K562 (cell line): Measurements from ENCODE around the gene PMF1. TPM values are rescaled to one million over a fixed set of nuclear protein-coding genes. Genes with fewer than 3 reads are reported as not detected.

ENCODE experiments used
- BHLHE40 ChIP-seq: IDR thresholded peaks from 2 replicates; pipeline ENCODE4 v1.6.1; 2011; ENCODE audit warnings: low read length, improper control_type of control experiment
- CHD7 ChIP-seq: fragments of 200-600 bp; sonication (generic); IDR thresholded peaks from one replicate; pipeline ENCODE4 v1.6.1; 2012; ENCODE audit warnings: mild to moderate bottlenecking, low read depth, low read length, inconsistent platforms
- E2F6 ChIP-seq, 2 experiments: IDR thresholded peaks; 2 replicates each; pipeline ENCODE4 v1.6.1; 2011; ENCODE audit warnings: borderline replicate concordance in 1 of 2, control low read depth in 1 of 2, low read depth in 1 of 2, low read length in 1 of 2, mild to moderate bottlenecking in 1 of 2, mixed read lengths in 1 of 2, moderate library complexity in 1 of 2; ENCODE audit not compliant: insufficient read depth in 1 of 2, insufficient read length in 1 of 2, poor library complexity in 1 of 2, severe bottlenecking in 1 of 2; ENCODE audit errors: extremely low read depth in 1 of 2
- ELF4 ChIP-seq: fragments of 450-650 bp; formaldehyde crosslinking; IDR thresholded peaks from 2 replicates; pipeline ENCODE4 v1.4.0; 2022; ENCODE audit warnings: missing genetic modification characterization
- KAT7 ChIP-seq: sonication (generic); formaldehyde crosslinking; IDR thresholded peaks from 2 replicates; pipeline ENCODE4 v1.8.0; 2022; ENCODE audit warnings: missing genetic modification reagents, mild to moderate bottlenecking, borderline replicate concordance
- LARP7 ChIP-seq: fragments of 450-650 bp; IDR thresholded peaks from 2 replicates; pipeline ENCODE4 v1.6.1; 2016
- MBD1 ChIP-seq: fragments of 250-450 bp; sonication (Bioruptor Pico); IDR thresholded peaks from 2 replicates; pipeline ENCODE4 v1.8.0; 2022; ENCODE audit warnings: inconsistent platforms
- NELFE ChIP-seq: IDR thresholded peaks from 2 replicates; pipeline ENCODE4 v1.6.1; 2011; ENCODE audit warnings: mild to moderate bottlenecking; ENCODE audit not compliant: insufficient read depth, insufficient read length
- PPARD ChIP-seq: fragments of 250-450 bp; sonication (Bioruptor Pico); IDR thresholded peaks from 2 replicates; pipeline ENCODE4 v1.8.0; 2022; ENCODE audit warnings: inconsistent platforms, mild to moderate bottlenecking, moderate library complexity
- RUNX1 ChIP-seq: sonication (generic); IDR thresholded peaks from 2 replicates; pipeline ENCODE4 v1.6.1; 2016; ENCODE audit warnings: antibody characterized with exemption, low read depth
- SMARCA4 ChIP-seq: fragments of 450-650 bp; IDR thresholded peaks from 2 replicates; pipeline ENCODE4 v1.6.1; 2016
- ZNF124 ChIP-seq: sonication (generic); formaldehyde crosslinking; IDR thresholded peaks from 2 replicates; pipeline ENCODE4 v1.8.1; 2022; ENCODE audit warnings: missing genetic modification reagents
- ZNF282 ChIP-seq: sonication (generic); formaldehyde crosslinking; IDR thresholded peaks from 2 replicates; pipeline ENCODE4 v1.8.1; 2023; ENCODE audit warnings: missing genetic modification reagents
- ZNF324 ChIP-seq: fragments of 250-450 bp; sonication (Bioruptor Pico); IDR thresholded peaks from 2 replicates; pipeline ENCODE4 v1.4.0; 2020; ENCODE audit warnings: mild to moderate bottlenecking
- ZNF668 ChIP-seq: fragments of 250-450 bp; sonication (Bioruptor Pico); IDR thresholded peaks from 2 replicates; pipeline ENCODE4 v1.8.0; 2022; ENCODE audit warnings: mild to moderate bottlenecking, inconsistent platforms
- polyA plus RNA-seq, 8 experiments: library from polyadenylated mRNA; depleted of rRNA in 4 of 8; stranded (reverse) in 5 of 8; unstranded in 3 of 8; fragments of >200 nt; fragmentation: Nextera tagmentation in 2 of 8; fragmentation: Illumina TruSeq in 1 of 8; extraction: Ambion mirVana in 2 of 8; extraction: Trizol in 1 of 8; gene quantifications; 2 replicates each; pipeline versions ENCODE4 v1.2.1 to v1.2.3, GENCODE V29; 2011 to 2014; ENCODE audit warnings: inconsistent platforms in 1 of 8, missing spikeins in 1 of 8
- total RNA-seq, 7 experiments: library from RNA; depleted of rRNA in 6 of 7; stranded (reverse); fragments of >200 nt in 6 of 7; fragmentation: Illumina TruSeq in 2 of 7; extraction: Trizol in 2 of 7; gene quantifications; 2 replicates each; pipeline versions ENCODE4 v1.2.1 to v1.2.3, GENCODE V29; 2011 to 2021; ENCODE audit warnings: low replicate concordance in 1 of 7

Gene PMF1
- total and polyA plus RNA-seq, 9 of the 15 experiments (the other 6 are each of a cell fraction or from before 2014, with no cell fraction given), result 9.4 to 92.9 (median 71.0) TPM

- TF ChIP-seq CHD7, result no peak
- TF ChIP-seq PPARD, result no peak
- TF ChIP-seq KAT7, result no peak
- TF ChIP-seq ZNF668 (CRISPR knock-in tag), result no peak
- TF ChIP-seq MBD1 (CRISPR knock-in tag), result no peak
- TF ChIP-seq SMARCA4, result no peak
- TF ChIP-seq ZNF124 (CRISPR knock-in tag), result no peak
- no peak for TF ChIP-seq ZNF324 (CRISPR knock-in tag)
- no peak for TF ChIP-seq LARP7
- no peak for TF ChIP-seq NELFE
- TF ChIP-seq ELF4 (CRISPR knock-in tag), result no peak
- peak in 1 of 2 experiments; percentile 39 for TF ChIP-seq E2F6 (IDR thresholded peaks at IDR 0.05; ENCODE audit: borderline replicate concordance in 1 of 2, extremely low read depth in 1 of 2, insufficient read depth in 1 of 2, insufficient read length in 1 of 2, low read depth in 1 of 2, low read length in 1 of 2, poor library complexity in 1 of 2, severe bottlenecking in 1 of 2)
- TF ChIP-seq ZNF282 (CRISPR knock-in tag), result no peak
- TF ChIP-seq RUNX1, result no peak
- no peak for TF ChIP-seq BHLHE40
Measured at GRCh38 chr1:156232201-156232894, 19.5 kb downstream of the PMF1 start (continued).
